Liver (tissue), 2 donors: Measurements from ENCODE around the gene RAB5A.

Source experiments
- TF ChIP-seq, protein P1 (sequence below): IDR thresholded peaks from 2 replicates; pipeline ENCODE4 v1.6.1; 2016; ENCODE audit warnings: antibody characterized with exemption
- TF ChIP-seq, protein P2 (sequence below): fragments of 150-350 bp; IDR thresholded peaks from 2 replicates; pipeline ENCODE4 v1.5.1; 2017; ENCODE audit warnings: improper control_type of control experiment, low read depth, low read length; ENCODE audit not compliant: missing input control
- donor health status: healthy.

DNA sequence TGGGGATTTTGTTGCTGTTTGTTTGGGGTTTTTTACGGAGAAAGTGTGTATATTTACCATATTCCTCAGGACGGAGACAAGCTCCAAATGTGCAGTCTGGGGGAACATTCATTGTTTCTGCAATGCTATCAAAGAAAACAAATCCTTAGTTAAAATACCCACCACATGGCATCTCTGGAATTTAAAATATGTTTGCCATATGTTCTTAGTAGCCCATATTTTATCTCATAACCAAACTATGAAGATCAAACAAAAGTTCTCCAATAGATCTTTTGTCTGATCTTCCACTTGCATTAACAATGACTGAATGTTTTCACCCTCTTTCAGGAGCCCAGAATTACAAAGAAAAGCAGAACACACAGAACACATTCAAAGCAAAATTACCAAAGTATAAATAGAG lies 48.2 kb upstream of the RAB5A start:
- TF ChIP-seq, protein P1, sequence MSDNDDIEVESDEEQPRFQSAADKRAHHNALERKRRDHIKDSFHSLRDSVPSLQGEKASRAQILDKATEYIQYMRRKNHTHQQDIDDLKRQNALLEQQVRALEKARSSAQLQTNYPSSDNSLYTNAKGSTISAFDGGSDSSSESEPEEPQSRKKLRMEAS: no peak
- TF ChIP-seq, protein P2, sequence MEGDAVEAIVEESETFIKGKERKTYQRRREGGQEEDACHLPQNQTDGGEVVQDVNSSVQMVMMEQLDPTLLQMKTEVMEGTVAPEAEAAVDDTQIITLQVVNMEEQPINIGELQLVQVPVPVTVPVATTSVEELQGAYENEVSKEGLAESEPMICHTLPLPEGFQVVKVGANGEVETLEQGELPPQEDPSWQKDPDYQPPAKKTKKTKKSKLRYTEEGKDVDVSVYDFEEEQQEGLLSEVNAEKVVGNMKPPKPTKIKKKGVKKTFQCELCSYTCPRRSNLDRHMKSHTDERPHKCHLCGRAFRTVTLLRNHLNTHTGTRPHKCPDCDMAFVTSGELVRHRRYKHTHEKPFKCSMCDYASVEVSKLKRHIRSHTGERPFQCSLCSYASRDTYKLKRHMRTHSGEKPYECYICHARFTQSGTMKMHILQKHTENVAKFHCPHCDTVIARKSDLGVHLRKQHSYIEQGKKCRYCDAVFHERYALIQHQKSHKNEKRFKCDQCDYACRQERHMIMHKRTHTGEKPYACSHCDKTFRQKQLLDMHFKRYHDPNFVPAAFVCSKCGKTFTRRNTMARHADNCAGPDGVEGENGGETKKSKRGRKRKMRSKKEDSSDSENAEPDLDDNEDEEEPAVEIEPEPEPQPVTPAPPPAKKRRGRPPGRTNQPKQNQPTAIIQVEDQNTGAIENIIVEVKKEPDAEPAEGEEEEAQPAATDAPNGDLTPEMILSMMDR: no peak
